SU-DHL-6 (cell line): ENCODE measurements around the gene ADAMTS17.

ENCODE experiments used
- H2AFZ ChIP-seq: fragments of 200-600 bp; sonication (generic); 2 replicates; pipeline ENCODE4 v1.6.1; 2014; ENCODE audit warnings: low read depth, mild to moderate bottlenecking, moderate library complexity, mixed read lengths, antibody characterized with exemption, low read length; ENCODE audit not compliant: severe bottlenecking
- H3F3A ChIP-seq: fragments of 200-600 bp; shearing (Covaris generic); 2 replicates; pipeline ENCODE4 v1.6.0; 2016; ENCODE audit warnings: antibody characterized with exemption, mild to moderate bottlenecking; ENCODE audit not compliant: insufficient read depth
- H3K27ac ChIP-seq: fragments of 200-600 bp; sonication (generic); 2 replicates; pipeline ENCODE4 v1.5.1; 2016; ENCODE audit warnings: low read depth, mild to moderate bottlenecking, low read length, moderate library complexity, mixed read lengths
- H3K27me3 ChIP-seq: fragments of 200-600 bp; sonication (generic), shearing (Covaris generic); 2 replicates; pipeline ENCODE4 v1.6.0; 2014; ENCODE audit warnings: mild to moderate bottlenecking, low read length
- H3K36me3 ChIP-seq: fragments of 200-600 bp; sonication (generic); 2 replicates; pipeline ENCODE4 v1.6.1; 2014; ENCODE audit warnings: mild to moderate bottlenecking, low read length, mixed read lengths
- H3K4me2 ChIP-seq: fragments of 300-600, 200-600 bp; shearing (Covaris generic), sonication (generic); 2 replicates; pipeline ENCODE4 v1.6.0; 2014; ENCODE audit warnings: low read length, low read depth, mild to moderate bottlenecking; ENCODE audit not compliant: poor library complexity, severe bottlenecking
- H3K4me3 ChIP-seq: fragments of 200-600 bp; sonication (generic); 2 replicates; pipeline ENCODE4 v1.5.1; 2014; ENCODE audit warnings: antibody characterized with exemption, low read length, mild to moderate bottlenecking, mixed read lengths; ENCODE audit not compliant: insufficient read depth, poor library complexity, severe bottlenecking
- H3K79me2 ChIP-seq: fragments of 200-600 bp; sonication (generic); 2 replicates; pipeline ENCODE4 v1.6.1; 2014; ENCODE audit warnings: mild to moderate bottlenecking, low read length, moderate library complexity; ENCODE audit not compliant: insufficient read depth
- H3K9ac ChIP-seq: fragments of 200-600 bp; sonication (generic); 2 replicates; pipeline ENCODE4 v1.7.0; 2014; ENCODE audit warnings: mild to moderate bottlenecking, low read length
- H3K9me2 ChIP-seq: fragments of 200-600 bp; sonication (generic); replicated peaks from 2 replicates; pipeline ENCODE4 v1.6.1; 2014; ENCODE audit warnings: low read length; ENCODE audit not compliant: insufficient read depth
- H3K9me3 ChIP-seq: fragments of 200-600 bp; sonication (generic); 2 replicates; pipeline ENCODE4 v1.6.1; 2014; ENCODE audit warnings: low read length, mixed read lengths; ENCODE audit not compliant: insufficient read depth
- H4K20me1 ChIP-seq: fragments of 200-600 bp; sonication (generic); 2 replicates; pipeline ENCODE4 v1.6.1; 2014; ENCODE audit warnings: low read depth, mild to moderate bottlenecking, antibody characterized with exemption, low read length, moderate library complexity, mixed read lengths
- CTCF ChIP-seq: fragments of 200-600 bp; sonication (generic); IDR thresholded peaks from one replicate; pipeline ENCODE4 v1.5.1; 2017; ENCODE audit warnings: antibody characterized with exemption, mild to moderate bottlenecking, low read length, moderate library complexity; ENCODE audit not compliant: insufficient read depth, poor library complexity, severe bottlenecking
- EZH2phosphoT487 ChIP-seq: fragments of 200-600 bp; sonication (generic), shearing (Covaris generic); conservative IDR thresholded peaks from 2 replicates; pipeline ENCODE4 v1.6.1; 2018; ENCODE audit warnings: mild to moderate bottlenecking, antibody characterized with exemption, low read length, moderate library complexity, mixed read lengths

The ADAMTS17 gene

GRCh38 chr15:100264994-100265640 lies 76.7 kb downstream of the ADAMTS17 start:
- H3F3A ChIP-seq = no peaks in the 10 kb centered on the region
- H3K4me2 ChIP-seq = no peak overlapping the region
- no peak overlapping the region for H3K4me3 ChIP-seq
- H3K9ac ChIP-seq = no peak overlapping the region
- H3K9me2 ChIP-seq = no peaks in the 10 kb centered on the region
- no peaks in the 10 kb centered on the region for H4K20me1 ChIP-seq
- no peaks in the 10 kb centered on the region for H3K79me2 ChIP-seq
- no peak overlapping the region for H2AFZ ChIP-seq
- TF ChIP-seq CTCF = no peak
- H3K27ac ChIP-seq = no peak overlapping the region
- H3K27me3 ChIP-seq = no peaks in the 10 kb centered on the region
- no peaks in the 10 kb centered on the region for H3K36me3 ChIP-seq
- no peaks in the 10 kb centered on the region for H3K9me3 ChIP-seq

- no peaks in the 10 kb centered on the region for H4K20me1 ChIP-seq
- H3F3A ChIP-seq = no peaks in the 10 kb centered on the region
- TF ChIP-seq EZH2phosphoT487 (no peak), CTCF (no peak)
- no peak overlapping the region for H3K4me3 ChIP-seq
- no peak overlapping the region for H3K27ac ChIP-seq
- no peaks in the 10 kb centered on the region for H3K36me3 ChIP-seq
- H3K9me3 ChIP-seq = no peaks in the 10 kb centered on the region
- no peaks in the 10 kb centered on the region for H3K9me2 ChIP-seq
- H3K27me3 ChIP-seq = no peaks in the 10 kb centered on the region
- H3K9ac ChIP-seq = no peak overlapping the region
- H3K4me2 ChIP-seq = no peak overlapping the region
- no peaks in the 10 kb centered on the region for H3K79me2 ChIP-seq
- no peak overlapping the region for H2AFZ ChIP-seq
These were observed 77.9 kb downstream of the ADAMTS17 start for GRCh38 chr15:100263721-100264455.

- no peak for TF ChIP-seq CTCF
- TF ChIP-seq EZH2phosphoT487 = no peak
- no peak overlapping the region for H3K4me3 ChIP-seq
- no peaks in the 10 kb centered on the region for H3K27me3 ChIP-seq
- H3F3A ChIP-seq = no peaks in the 10 kb centered on the region
- H3K9ac ChIP-seq = no peak overlapping the region
- no peak overlapping the region for H2AFZ ChIP-seq
- H4K20me1 ChIP-seq = no peaks in the 10 kb centered on the region
- H3K9me3 ChIP-seq = no peaks in the 10 kb centered on the region
- H3K9me2 ChIP-seq = no peaks in the 10 kb centered on the region
- no peak overlapping the region for H3K27ac ChIP-seq
- no peak overlapping the region for H3K4me2 ChIP-seq
- H3K36me3 ChIP-seq = no peaks in the 10 kb centered on the region
- no peaks in the 10 kb centered on the region for H3K79me2 ChIP-seq
These were observed 78.7 kb downstream of the ADAMTS17 start for GRCh38 chr15:100263031-100263430.
